ENCODE measurements around the gene ADAT2. TPM values are rescaled to one million over a fixed set of nuclear protein-coding genes. Genes with fewer than 3 reads are reported as not detected.

Gene ADAT2
- total and polyA plus RNA-seq, 2 of the 13 experiments (the other 11 are each of a cell fraction or from before 2014, with no cell fraction given), result 10.5 to 18.3 TPM

DNA sequence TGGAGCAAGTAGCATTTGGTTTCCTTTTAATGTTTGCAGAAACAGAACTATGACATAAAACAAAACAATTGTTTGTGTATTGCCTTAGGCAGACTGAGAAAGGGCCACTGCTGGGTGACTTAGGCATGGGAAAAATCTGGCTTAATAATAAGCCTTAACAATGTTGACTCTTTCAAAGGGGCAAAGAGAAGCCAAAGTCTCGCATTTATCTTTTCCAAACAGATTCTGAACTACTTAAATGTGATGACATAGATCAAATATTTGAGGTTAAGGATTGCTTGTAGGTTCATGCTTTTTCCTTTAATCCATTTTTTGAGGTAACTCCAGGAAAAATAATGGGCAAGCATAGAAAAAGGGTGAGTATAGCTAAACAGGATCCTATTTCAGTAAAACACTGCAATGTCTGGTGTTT lies 39.6 kb downstream of the ADAT2 start (continued):
- TF ChIP-seq E2F2 (CRISPR knock-in tag; IDR thresholded peaks at IDR 0.05; ENCODE audit: borderline replicate concordance), result no peak
- TF ChIP-seq ARID2 (CRISPR knock-in tag; IDR thresholded peaks at IDR 0.05; ENCODE audit: borderline replicate concordance), result no peak
- no peak for TF ChIP-seq ZNF329 (CRISPR knock-in tag; IDR thresholded peaks at IDR 0.05; ENCODE audit: low read depth)
- TF ChIP-seq KDM2A (CRISPR knock-in tag; IDR thresholded peaks at IDR 0.05; ENCODE audit: borderline replicate concordance, low read depth), result no peak
- TF ChIP-seq ARID3A (IDR thresholded peaks at IDR 0.05; ENCODE audit: low read depth, low read length), result peak; percentile 83
- no peak for TF ChIP-seq ZUFSP (CRISPR knock-in tag; IDR thresholded peaks at IDR 0.05; ENCODE audit: borderline replicate concordance)
- TF ChIP-seq ZNF136 (CRISPR knock-in tag; IDR thresholded peaks at IDR 0.05; ENCODE audit: low read depth), result no peak
- TF ChIP-seq CEBPG (CRISPR knock-in tag; IDR thresholded peaks at IDR 0.05), result peak; percentile 84
- TF ChIP-seq ISL2 (CRISPR knock-in tag; IDR thresholded peaks at IDR 0.05), result peak; percentile 98
- no peak for TF ChIP-seq ISX (CRISPR knock-in tag; conservative IDR thresholded peaks at IDR 0.05)
- TF ChIP-seq, protein P1, sequence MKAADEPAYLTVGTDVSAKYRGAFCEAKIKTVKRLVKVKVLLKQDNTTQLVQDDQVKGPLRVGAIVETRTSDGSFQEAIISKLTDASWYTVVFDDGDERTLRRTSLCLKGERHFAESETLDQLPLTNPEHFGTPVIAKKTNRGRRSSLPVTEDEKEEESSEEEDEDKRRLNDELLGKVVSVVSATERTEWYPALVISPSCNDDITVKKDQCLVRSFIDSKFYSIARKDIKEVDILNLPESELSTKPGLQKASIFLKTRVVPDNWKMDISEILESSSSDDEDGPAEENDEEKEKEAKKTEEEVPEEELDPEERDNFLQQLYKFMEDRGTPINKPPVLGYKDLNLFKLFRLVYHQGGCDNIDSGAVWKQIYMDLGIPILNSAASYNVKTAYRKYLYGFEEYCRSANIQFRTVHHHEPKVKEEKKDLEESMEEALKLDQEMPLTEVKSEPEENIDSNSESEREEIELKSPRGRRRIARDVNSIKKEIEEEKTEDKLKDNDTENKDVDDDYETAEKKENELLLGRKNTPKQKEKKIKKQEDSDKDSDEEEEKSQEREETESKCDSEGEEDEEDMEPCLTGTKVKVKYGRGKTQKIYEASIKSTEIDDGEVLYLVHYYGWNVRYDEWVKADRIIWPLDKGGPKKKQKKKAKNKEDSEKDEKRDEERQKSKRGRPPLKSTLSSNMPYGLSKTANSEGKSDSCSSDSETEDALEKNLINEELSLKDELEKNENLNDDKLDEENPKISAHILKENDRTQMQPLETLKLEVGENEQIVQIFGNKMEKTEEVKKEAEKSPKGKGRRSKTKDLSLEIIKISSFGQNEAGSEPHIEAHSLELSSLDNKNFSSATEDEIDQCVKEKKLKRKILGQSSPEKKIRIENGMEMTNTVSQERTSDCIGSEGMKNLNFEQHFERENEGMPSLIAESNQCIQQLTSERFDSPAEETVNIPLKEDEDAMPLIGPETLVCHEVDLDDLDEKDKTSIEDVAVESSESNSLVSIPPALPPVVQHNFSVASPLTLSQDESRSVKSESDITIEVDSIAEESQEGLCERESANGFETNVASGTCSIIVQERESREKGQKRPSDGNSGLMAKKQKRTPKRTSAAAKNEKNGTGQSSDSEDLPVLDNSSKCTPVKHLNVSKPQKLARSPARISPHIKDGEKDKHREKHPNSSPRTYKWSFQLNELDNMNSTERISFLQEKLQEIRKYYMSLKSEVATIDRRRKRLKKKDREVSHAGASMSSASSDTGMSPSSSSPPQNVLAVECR (CRISPR knock-in tag; IDR thresholded peaks at IDR 0.05; ENCODE audit: borderline replicate concordance), result no peak; the same call in 1 of the 2 replicates
- TF ChIP-seq, protein P2, sequence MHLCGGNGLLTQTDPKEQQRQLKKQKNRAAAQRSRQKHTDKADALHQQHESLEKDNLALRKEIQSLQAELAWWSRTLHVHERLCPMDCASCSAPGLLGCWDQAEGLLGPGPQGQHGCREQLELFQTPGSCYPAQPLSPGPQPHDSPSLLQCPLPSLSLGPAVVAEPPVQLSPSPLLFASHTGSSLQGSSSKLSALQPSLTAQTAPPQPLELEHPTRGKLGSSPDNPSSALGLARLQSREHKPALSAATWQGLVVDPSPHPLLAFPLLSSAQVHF (CRISPR knock-in tag; IDR thresholded peaks at IDR 0.05), result no peak
- TF ChIP-seq ZNF296 (CRISPR knock-in tag; conservative IDR thresholded peaks at IDR 0.05), result no peak
- TF ChIP-seq NFE2L2 (IDR thresholded peaks at IDR 0.05; ENCODE audit: low read length), result no peak
- no peak for TF ChIP-seq GZF1 (CRISPR knock-in tag; IDR thresholded peaks at IDR 0.05)
- no peak for TF ChIP-seq MYNN (CRISPR knock-in tag; IDR thresholded peaks at IDR 0.05; ENCODE audit: low read depth)
- TF ChIP-seq, protein P3, sequence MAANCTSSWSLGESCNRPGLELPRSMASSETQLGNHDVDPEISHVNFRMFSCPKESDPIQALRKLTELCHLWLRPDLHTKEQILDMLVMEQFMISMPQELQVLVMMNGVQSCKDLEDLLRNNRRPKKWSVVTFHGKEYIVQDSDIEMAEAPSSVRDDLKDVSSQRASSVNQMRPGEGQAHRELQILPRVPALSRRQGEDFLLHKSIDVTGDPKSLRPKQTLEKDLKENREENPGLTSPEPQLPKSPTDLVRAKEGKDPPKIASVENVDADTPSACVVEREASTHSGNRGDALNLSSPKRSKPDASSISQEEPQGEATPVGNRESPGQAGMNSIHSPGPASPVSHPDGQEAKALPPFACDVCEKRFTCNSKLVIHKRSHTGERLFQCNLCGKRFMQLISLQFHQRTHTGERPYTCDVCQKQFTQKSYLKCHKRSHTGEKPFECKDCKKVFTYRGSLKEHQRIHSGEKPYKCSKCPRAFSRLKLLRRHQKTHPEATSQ (CRISPR knock-in tag; IDR thresholded peaks at IDR 0.05; ENCODE audit: borderline replicate concordance), result peak; percentile 76; the same call in 1 of the 2 replicates
